Skeletal muscle cell (primary cell): Measurements from ENCODE around the gene APBA2.
A peak's percentile ranks its signal among the peaks of the same experiment; 100 is the strongest.

ENCODE experiments used
- DNase-seq: peaks from one replicate; pipeline ENCODE4 v3.0.0-alpha.2; 2010; ENCODE audit warnings: low read depth
- H3K4me3 ChIP-seq: 2 replicates; pipeline ENCODE4 v1.5.1; 2011; ENCODE audit warnings: low read depth, mild to moderate bottlenecking, control low read depth, low read length, moderate library complexity

The APBA2 gene

GRCh38 chr15:28892789-28893610 is 7.2 kb downstream of the APBA2 start:
- no peak overlapping the region for H3K4me3 ChIP-seq
- DNase-seq = no peak

DNA sequence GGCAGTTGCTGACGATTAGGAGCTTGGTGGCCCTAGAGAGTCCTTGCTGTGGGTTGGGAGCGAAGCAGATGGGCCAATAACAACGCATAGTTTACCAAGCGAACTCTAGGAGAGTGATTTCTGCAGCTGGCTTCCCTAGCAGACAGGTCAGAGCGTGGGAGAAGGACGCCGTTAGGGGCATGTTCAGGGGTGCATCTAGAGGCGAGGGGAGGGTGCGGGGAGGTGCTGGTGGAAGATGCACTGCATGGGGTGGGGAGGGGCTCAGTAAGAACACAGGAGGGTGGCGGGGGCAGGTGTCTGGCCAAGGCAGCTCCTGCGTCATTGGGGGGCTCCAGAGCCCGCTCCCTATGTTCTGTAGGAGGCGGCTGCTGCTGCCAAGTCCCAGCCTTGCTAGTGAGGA is 8.9 kb downstream of the APBA2 start:
- H3K4me3 ChIP-seq = no peak overlapping the region
- no peak for DNase-seq

DNA sequence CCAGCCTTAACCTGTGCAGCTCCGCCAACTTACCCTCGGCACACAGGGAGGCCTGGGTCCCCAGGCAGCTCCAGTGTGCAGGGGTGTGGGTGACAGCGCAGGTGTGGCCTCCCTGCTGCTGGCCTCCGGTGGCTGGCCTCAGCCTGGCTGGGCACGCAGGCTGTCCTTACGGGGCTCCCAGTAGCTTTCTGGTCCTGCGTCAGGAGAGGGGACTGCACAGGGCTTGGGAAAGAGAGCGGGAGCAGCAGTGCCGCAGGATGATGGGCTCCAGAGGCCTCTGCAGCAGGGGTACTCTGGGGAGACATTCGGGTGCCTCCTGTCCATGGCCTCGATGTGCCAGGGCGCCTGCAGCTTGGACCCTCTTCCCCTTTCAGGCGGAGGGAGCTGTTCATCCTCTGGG is 9.4 kb downstream of the APBA2 start:
- no peak for DNase-seq
- no peak overlapping the region for H3K4me3 ChIP-seq

DNA sequence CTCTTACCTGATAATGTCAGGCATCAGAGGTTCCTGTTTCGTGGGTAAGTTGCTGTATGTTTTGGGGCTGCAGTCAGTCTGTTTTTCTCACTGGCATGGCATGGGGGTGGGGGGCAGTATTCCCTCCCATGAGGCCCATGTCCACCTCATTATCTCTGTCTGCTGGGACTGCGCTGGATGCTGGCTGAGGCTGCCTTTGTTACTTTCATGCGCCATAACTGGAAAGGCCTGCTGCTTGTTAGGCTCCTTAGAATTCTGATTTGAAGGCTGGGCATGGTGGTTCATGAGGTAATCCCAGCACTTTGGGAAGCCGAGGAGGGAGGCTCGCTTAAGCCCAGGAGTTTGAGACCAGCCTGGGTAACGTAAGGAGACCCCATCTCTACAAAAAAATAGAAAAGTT is 9.8 kb downstream of the APBA2 start:
- DNase-seq = no peak
- no peak overlapping the region for H3K4me3 ChIP-seq

DNA sequence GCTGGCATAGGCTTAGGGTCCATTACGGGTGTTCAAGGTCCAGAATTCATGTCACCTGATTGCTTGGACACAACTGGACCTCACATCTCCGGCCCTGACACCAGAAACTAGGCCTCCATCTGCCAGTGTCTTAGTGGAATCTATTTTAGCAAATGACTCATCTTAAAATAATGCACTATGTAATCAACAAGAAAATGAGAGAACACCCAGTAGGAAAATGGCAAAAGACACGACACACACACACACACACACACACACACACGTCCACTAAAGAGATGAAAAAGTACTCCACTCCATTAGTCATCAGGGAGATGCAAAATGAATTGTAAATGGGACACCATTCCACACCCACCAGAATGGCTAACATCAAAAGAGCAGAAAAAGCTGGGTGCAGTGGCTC is 11.2 kb downstream of the APBA2 start:
- no peak overlapping the region for H3K4me3 ChIP-seq
- DNase-seq = peak; percentile 78

DNA sequence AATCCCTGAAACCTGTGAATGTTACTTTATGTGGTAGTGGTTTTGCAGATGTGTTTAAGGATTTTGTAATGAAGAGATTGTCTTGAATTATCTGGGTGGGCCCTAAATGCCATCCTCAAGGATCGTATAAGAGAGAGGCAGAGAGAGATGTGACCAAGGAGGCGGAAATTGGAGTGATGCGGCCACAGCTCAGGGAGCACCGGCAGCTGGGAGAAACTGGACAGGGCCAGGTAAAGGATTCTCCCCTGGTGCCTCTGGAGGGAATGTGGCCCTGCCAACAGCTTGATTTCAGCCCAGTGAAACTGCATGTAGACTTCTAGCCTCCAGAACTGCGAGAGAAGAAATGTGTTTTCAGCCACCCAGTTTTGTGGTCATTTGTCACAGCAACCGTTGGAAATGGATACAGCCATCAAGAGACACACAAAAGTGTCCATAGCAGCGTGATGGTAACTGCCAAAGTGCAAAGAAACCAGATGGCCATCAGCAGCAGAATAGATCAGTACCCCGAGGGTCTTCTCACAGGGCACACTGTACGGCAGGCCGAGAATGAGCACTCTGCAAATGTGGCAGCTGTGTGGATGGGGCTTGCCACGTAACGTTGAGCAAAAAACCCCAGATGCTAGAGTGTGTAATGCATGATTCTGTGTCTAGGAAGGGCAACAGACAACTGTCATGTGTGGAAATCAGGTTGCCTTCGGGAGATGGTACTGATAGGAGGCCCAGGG is 12.2 kb downstream of the APBA2 start:
- no peak overlapping the region for H3K4me3 ChIP-seq
- DNase-seq = no peak

- no peak for DNase-seq
- H3K4me3 ChIP-seq = no peak overlapping the region
Observed at GRCh38 chr15:28899061-28899738, 13.4 kb downstream of the APBA2 start.

- no peak for DNase-seq
- no peak overlapping the region for H3K4me3 ChIP-seq
Observed at GRCh38 chr15:28900041-28900891, 14.5 kb downstream of the APBA2 start.

DNA sequence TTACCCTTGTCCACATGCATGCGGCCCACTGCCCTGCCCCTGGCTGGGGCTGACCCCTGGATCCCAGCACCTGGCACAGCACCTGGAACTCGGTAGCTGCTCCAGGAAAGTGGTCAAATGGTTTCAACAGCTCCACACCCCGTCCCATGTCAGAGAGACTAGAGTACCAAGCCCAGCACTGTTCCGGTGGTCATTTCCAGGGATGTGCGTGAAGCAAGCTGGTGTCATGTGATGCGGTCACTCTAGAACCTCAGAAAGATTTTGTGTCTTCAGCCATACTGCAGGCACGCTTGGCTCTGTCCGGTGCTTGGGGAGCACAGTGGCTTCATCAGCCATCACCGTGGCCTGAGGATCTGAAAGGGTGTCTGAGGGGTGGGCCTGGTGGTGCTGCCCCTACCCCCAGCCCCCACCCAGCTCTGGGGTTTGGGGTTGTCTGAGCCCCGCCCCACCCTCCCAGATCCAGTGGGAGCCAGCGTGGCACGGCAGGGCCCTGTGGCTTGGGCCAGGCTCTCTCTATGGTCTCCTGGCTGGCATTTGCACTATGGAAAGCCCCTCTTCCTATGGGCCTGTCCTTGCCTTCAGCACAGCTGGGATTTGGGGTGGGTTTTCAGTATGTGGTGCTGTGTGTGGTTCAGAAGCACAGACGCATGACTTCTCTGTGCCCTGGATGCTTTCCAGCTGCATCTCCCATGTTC is 15.3 kb downstream of the APBA2 start:
- DNase-seq = no peak

GRCh38 chr15:28901587-28901980 is 15.8 kb downstream of the APBA2 start:
- no peak for DNase-seq
- no peak overlapping the region for H3K4me3 ChIP-seq

More for the DNA sequence above, 15.3 kb downstream of the APBA2 start:
- no peak overlapping the region for H3K4me3 ChIP-seq

GRCh38 chr15:28901987-28902745 is 16.4 kb downstream of the APBA2 start:
- no peak for DNase-seq

DNA sequence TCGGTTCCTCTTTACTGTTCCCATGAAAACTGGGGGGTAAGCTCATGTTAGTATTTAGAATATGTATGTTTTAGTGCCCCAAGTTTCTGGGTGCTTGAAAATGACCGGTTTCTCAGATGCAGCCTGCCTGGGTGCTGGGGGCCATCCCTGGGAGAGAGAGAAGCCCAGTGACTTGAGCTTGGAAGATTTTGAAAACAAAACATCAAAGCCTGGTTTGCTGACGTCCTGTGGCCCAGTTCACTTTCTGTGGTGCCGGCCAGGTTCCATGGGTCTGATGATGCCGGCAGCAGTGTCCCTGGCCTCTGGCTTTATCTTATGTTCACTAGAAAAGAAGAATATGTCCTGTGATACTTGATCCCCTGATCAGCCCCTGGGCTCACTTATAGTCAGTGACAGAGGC is 17.1 kb downstream of the APBA2 start:
- no peak overlapping the region for H3K4me3 ChIP-seq
- no peak for DNase-seq

More at GRCh38 chr15:28901987-28902745, 16.4 kb downstream of the APBA2 start:
- no peak overlapping the region for H3K4me3 ChIP-seq

- no peak overlapping the region for H3K4me3 ChIP-seq
- DNase-seq = no peak
Observed at GRCh38 chr15:28903555-28903954, 17.8 kb downstream of the APBA2 start.

GRCh38 chr15:28904003-28904402 is 18.2 kb downstream of the APBA2 start:
- H3K4me3 ChIP-seq = no peak overlapping the region
- no peak for DNase-seq

DNA sequence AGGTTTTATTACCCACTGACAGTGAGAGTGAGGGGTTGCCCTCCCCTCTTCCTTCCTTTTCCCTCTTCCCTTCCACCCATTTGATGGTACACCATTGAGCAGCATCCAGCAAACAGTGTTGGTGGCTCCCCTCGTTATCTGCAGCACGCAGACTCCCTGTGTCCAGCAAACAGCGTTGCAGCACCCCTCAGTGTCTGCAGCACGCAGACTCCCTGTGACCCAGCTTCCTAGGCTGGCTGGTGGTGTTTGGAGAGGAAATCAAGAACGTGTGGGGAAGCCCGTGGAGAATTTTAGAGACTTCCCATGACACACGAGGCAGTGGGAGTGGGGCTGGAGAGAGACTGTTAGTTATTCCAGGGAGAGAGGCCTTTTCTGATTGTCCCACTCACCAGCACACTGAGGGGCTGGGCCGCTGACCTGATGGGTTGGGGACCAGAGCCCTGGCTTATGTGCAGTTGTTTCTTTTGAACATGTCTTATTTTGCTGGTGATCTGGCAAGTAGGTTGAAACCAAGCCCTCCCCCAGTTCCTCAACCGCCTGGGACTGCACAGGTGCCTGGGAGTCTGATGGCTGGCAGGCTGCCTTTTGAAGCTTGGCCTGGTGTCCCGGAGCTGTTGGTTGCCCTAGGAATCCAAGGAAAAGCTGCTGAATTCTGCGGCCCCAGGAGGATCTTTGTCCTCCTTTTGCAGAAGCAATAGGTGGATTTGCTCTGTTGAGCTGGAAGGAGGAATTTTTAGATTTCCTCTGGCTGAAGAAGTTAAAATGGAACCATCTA is 19.0 kb downstream of the APBA2 start:
- no peak overlapping the region for H3K4me3 ChIP-seq
- no peak for DNase-seq

- no peak for DNase-seq
- H3K4me3 ChIP-seq = no peak overlapping the region
Observed at GRCh38 chr15:28907338-28907960, 21.7 kb downstream of the APBA2 start.

- no peak for DNase-seq
Observed at GRCh38 chr15:28909958-28910500, 24.3 kb downstream of the APBA2 start.

More at GRCh38 chr15:28909958-28910500, 24.3 kb downstream of the APBA2 start:
- H3K4me3 ChIP-seq = no peak overlapping the region
